GM12878 (cell line): Measurements from ENCODE around the gene IPMK. TPM values are rescaled to one million over a fixed set of nuclear protein-coding genes. Genes with fewer than 3 reads are reported as not detected.

Source experiments
- ATAC-seq: fragments of 200-7000 bp; cut with Tn5 transposase; 3 replicates; pipeline ENCODE4 v1.9.1; 2020; ENCODE audit warnings: mild to moderate bottlenecking, moderate library complexity
- BruUV-seq: library from RNA; stranded (reverse); fragments of 400-500 nt; replicated peaks from 2 replicates; lab custom pipeline; 2021; lab: Mats Ljungman, UMichigan
- CTCF ChIA-PET: fragments of 300-600 bp; sonication (Branson Sonifier 250); formaldehyde crosslinking; extraction: SDS; loops from one replicate; lab custom pipeline; 2021; ENCODE audit warnings: inconsistent platforms; lab: Yijun Ruan, JAX
- POLR2A ChIA-PET: fragments of 350-600 bp; formaldehyde crosslinking; extraction: SDS; loops from one replicate; lab custom pipeline; 2021; ENCODE audit warnings: inconsistent platforms; lab: Charles Lee
- RAD21 ChIA-PET: fragments of 300-600 bp; sonication (Branson Sonifier 250); formaldehyde crosslinking; loops from one replicate; lab custom pipeline; 2023; ENCODE audit warnings: antibody characterized with exemption; ENCODE audit not compliant: unreplicated experiment; lab: Charles Lee
- SMC1A ChIA-PET: fragments of 300-600 bp; sonication (Branson Sonifier 250); formaldehyde crosslinking; loops from one replicate; lab custom pipeline; 2023; ENCODE audit not compliant: unreplicated experiment, uncharacterized antibody; lab: Charles Lee
- DNase-seq: peaks from one replicate; pipeline ENCODE4 v3.0.0-alpha.2; 2011; ENCODE audit warnings: low read depth, low spot score
- FAIRE-seq: peaks from 3 replicates; lab custom pipeline; 2011; peaks lifted over from hg19 to GRCh38; lab: Jason Lieb, UNC
- H2AFZ ChIP-seq: 2 replicates; pipeline ENCODE4 v1.6.0; 2011; ENCODE audit warnings: low read depth, low read length, control low read depth; ENCODE audit not compliant: control insufficient read depth
- H3K27ac ChIP-seq: 2 replicates; pipeline ENCODE4 v1.5.1; 2011; ENCODE audit warnings: control low read depth; ENCODE audit not compliant: control insufficient read depth, insufficient read depth
- H3K27me3 ChIP-seq, 2 experiments: replicated peaks in 1 of 2; 2 replicates each; pipeline versions ENCODE4 v1.6.0 to v1.6.1; 2011; ENCODE audit warnings: low read length in 1 of 2; ENCODE audit not compliant: control insufficient read depth in 2 of 2, insufficient read depth in 2 of 2
- H3K36me3 ChIP-seq, 2 experiments: 2 replicates each; pipeline ENCODE4 v1.5.1; 2011; ENCODE audit warnings: low read length in 1 of 2; ENCODE audit not compliant: control insufficient read depth in 2 of 2, insufficient read depth in 2 of 2
- H3K4me1 ChIP-seq: 2 replicates; pipeline ENCODE4 v1.6.1; 2011; ENCODE audit warnings: mild to moderate bottlenecking, low read length, moderate library complexity, mixed read lengths; ENCODE audit not compliant: control insufficient read depth, insufficient read depth
- H3K4me2 ChIP-seq: 2 replicates; pipeline ENCODE4 v1.6.0; 2011; ENCODE audit warnings: control low read depth; ENCODE audit not compliant: control insufficient read depth, insufficient read depth
- H3K4me3 ChIP-seq: fragments of 200-600 bp; sonication (generic); 2 replicates; pipeline ENCODE4 v1.5.1; 2016
- H3K79me2 ChIP-seq: 2 replicates; pipeline ENCODE4 v1.6.0; 2011; ENCODE audit warnings: low read length; ENCODE audit not compliant: control insufficient read depth, insufficient read depth
- H3K9ac ChIP-seq: 2 replicates; pipeline ENCODE4 v1.8.0; 2011; ENCODE audit warnings: low read length, control low read depth, mixed read lengths; ENCODE audit not compliant: control insufficient read depth, insufficient read depth
- H3K9me3 ChIP-seq: replicated peaks from 3 replicates; pipeline ENCODE4 v1.5.1; 2011; ENCODE audit warnings: mild to moderate bottlenecking, low read length; ENCODE audit not compliant: control insufficient read depth, insufficient read depth
- H4K20me1 ChIP-seq: 2 replicates; pipeline ENCODE4 v1.6.0; 2011; ENCODE audit not compliant: control insufficient read depth, insufficient read depth
- ESRRA ChIP-seq: IDR thresholded peaks from 2 replicates; pipeline ENCODE4 v1.6.1; 2012; ENCODE audit warnings: mild to moderate bottlenecking, low read length, improper control_type of control experiment
- HDGF ChIP-seq: fragments of 450-650 bp; IDR thresholded peaks from 2 replicates; pipeline ENCODE4 v1.6.1; 2016; ENCODE audit warnings: antibody characterized with exemption
- IKZF2 ChIP-seq, 2 experiments: fragments of 450-650 bp; IDR thresholded peaks; 2 replicates each; pipeline ENCODE4 v1.6.1; 2017; ENCODE audit warnings: mild to moderate bottlenecking in 2 of 2, moderate library complexity in 2 of 2
- NFIC ChIP-seq: IDR thresholded peaks from 2 replicates; pipeline ENCODE4 v1.6.1; 2012; ENCODE audit warnings: low read depth, mild to moderate bottlenecking, inconsistent platforms, low read length, moderate library complexity
- NFXL1 ChIP-seq: fragments of 450-650 bp; IDR thresholded peaks from 2 replicates; pipeline ENCODE4 v1.6.1; 2017; ENCODE audit warnings: antibody characterized with exemption, mild to moderate bottlenecking, borderline replicate concordance
- PAX5 ChIP-seq: IDR thresholded peaks from 2 replicates; pipeline ENCODE4 v1.6.1; 2011; ENCODE audit warnings: low read depth, low read length, borderline replicate concordance
- POU2F2 ChIP-seq: IDR thresholded peaks from 3 replicates; pipeline ENCODE4 v1.6.1; 2011; ENCODE audit warnings: low read depth, mild to moderate bottlenecking, low read length, borderline replicate concordance
- RCOR1 ChIP-seq: conservative IDR thresholded peaks from 2 replicates; pipeline ENCODE4 v1.6.1; 2012; ENCODE audit warnings: low read depth, low read length, improper control_type of control experiment
- RELA ChIP-seq: fragments of 450-650 bp; IDR thresholded peaks from 2 replicates; pipeline ENCODE4 v1.8.0; 2014; ENCODE audit warnings: borderline replicate concordance; ENCODE audit not compliant: partially characterized antibody
- SIN3A ChIP-seq: IDR thresholded peaks from 2 replicates; pipeline ENCODE4 v1.6.1; 2012; ENCODE audit warnings: low read depth, low read length, improper control_type of control experiment
- SIX5 ChIP-seq: IDR thresholded peaks from 2 replicates; pipeline ENCODE4 v1.6.1; 2011; ENCODE audit warnings: mild to moderate bottlenecking, low read depth, low read length, moderate library complexity; ENCODE audit not compliant: severe bottlenecking
- SRF ChIP-seq, 2 experiments: IDR thresholded peaks; 2 replicates each; pipeline ENCODE4 v1.6.1; 2011; ENCODE audit warnings: low read depth in 2 of 2, low read length in 2 of 2, mild to moderate bottlenecking in 1 of 2, moderate library complexity in 1 of 2
- SUZ12 ChIP-seq: fragments of 200-600 bp; sonication (generic); IDR thresholded peaks from one replicate; pipeline ENCODE4 v1.6.1; 2018; ENCODE audit warnings: antibody characterized with exemption, mild to moderate bottlenecking; ENCODE audit not compliant: unreplicated experiment
- WGBS: methylation state at CpG from one replicate; pipeline ENCODE4 v1.1.6; 2016; ENCODE audit warnings: low lambda C conversion rate; ENCODE audit not compliant: insufficient replicate concordance, insufficient coverage; ENCODE audit errors: missing lambda C conversion rate; 5-methylcytosine and 5-hydroxymethylcytosine counted together
- in situ Hi-C: fragments of 300-500 bp; cut with MboI; formaldehyde crosslinking; loops from 9 replicates; pipeline ENCODE4 v1.14.3; 2018; ENCODE audit warnings: mixed read lengths
- intact Hi-C: fragments of 100-400 bp; cut with micrococcal nuclease; formaldehyde crosslinking; loops from one replicate; pipeline ENCODE4 v1.14.2; 2022; ENCODE audit not compliant: unreplicated experiment
- polyA plus RNA-seq, 11 experiments: library from polyadenylated mRNA; depleted of rRNA in 4 of 11; unstranded in 6 of 11; stranded (reverse) in 5 of 11; fragments of >200 nt; fragmentation: Nextera tagmentation in 4 of 11; fragmentation: Illumina TruSeq in 1 of 11; extraction: Ambion mirVana in 4 of 11; extraction: Trizol in 1 of 11; gene quantifications; 1 replicate in 1 of 11; 2 replicates in 10 of 11; pipeline versions ENCODE4 v1.2.1 to v1.2.3, GENCODE V29; 2011 to 2016; ENCODE audit warnings: inconsistent platforms in 2 of 11, missing spikeins in 2 of 11, low read depth in 1 of 11
- total RNA-seq, 4 experiments: library from RNA; depleted of rRNA in 3 of 4; stranded (reverse); fragments of >200 nt in 3 of 4; fragmentation: Illumina TruSeq in 1 of 4; extraction: Trizol in 1 of 4; gene quantifications; 2 replicates each; pipeline versions ENCODE4 v1.2.1 to v1.2.3, GENCODE V29; 2013 to 2021
- TF ChIP-seq, protein P1 (sequence below): fragments of 450-650 bp; formaldehyde crosslinking; IDR thresholded peaks from 2 replicates; pipeline ENCODE4 v1.4.0; 2020; ENCODE audit warnings: mild to moderate bottlenecking, moderate library complexity
- TF ChIP-seq, protein P2 (sequence below): IDR thresholded peaks from 2 replicates; pipeline ENCODE4 v1.6.1; 2011; ENCODE audit warnings: low read depth, mild to moderate bottlenecking, low read length, moderate library complexity, borderline replicate concordance; ENCODE audit errors: extremely low read depth

Gene IPMK
- total and polyA plus RNA-seq, 10 of the 15 experiments (the other 5 are each of a cell fraction or from before 2014, with no cell fraction given): 0.84 to 7.5 (median 3.6) TPM

DNA sequence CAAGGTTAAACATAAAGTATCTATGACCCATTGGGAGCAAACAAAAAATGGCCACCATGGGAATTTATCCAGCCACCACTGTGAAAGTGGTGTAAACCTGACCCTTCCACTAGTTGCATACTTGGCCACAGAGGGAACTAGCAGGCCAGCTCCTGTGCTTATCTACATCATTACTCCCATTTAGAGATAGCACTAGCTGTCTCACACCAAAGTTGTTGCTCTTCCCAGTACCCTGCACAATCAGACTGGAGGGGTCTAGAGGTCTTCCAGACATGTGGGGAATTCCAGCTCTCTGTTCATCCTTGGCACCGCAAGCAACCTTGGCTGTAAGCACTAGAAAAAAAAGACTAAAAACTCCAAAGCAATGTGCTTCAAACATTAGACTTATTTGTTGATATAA lies 113.9 kb downstream of the IPMK start:
- Histone ChIP-seq H3K9ac (no peak overlapping the region), H3K4me1 (no peaks in the 10 kb centered on the region), H3K36me3 (no peaks in the 10 kb centered on the region), H4K20me1 (no peaks in the 10 kb centered on the region), H3K27me3 (no peaks in the 10 kb centered on the region), H3K79me2 (no peaks in the 10 kb centered on the region), H2AFZ (no peak overlapping the region), H3K4me3 (no peak overlapping the region), H3K9me3 (no peaks in the 10 kb centered on the region), H3K27ac (no peak overlapping the region), H3K4me2 (no peak overlapping the region)
- ChIA-PET CTCF (interaction anchor here (1.0 to 1.5 kb wide), 3 partner anchors 10 to 138 kb away, joined by 3 to 4 read pairs (median 3); no protein-coding TSS in a partner anchor), POLR2A (no interaction called here), RAD21 (interaction anchor here (1.2 to 2.2 kb wide), 3 partner anchors 18 to 814 kb away, joined by 3 to 7 read pairs (median 6); no protein-coding TSS in a partner anchor), SMC1A (no interaction called here)
- 50% methylated on average over 1 of the region's 1 CpG for WGBS
- in situ Hi-C loops (no loop called here), intact Hi-C loops (loop anchor here (5.0 to 10.0 kb wide), 2 partner anchors 569 to 816 kb away; no protein-coding TSS in a partner anchor)
- FAIRE-seq: no peak
- TF ChIP-seq RELA (no peak), POU2F2 (no peak), SIN3A (no peak), RCOR1 (no peak), IKZF2 (IDR thresholded peaks at IDR 0.05) (no peak), SUZ12 (no peak), NFIC (no peak), HDGF (no peak), PAX5 (no peak), ESRRA (no peak), NFXL1 (no peak), SRF (IDR thresholded peaks at IDR 0.05; ENCODE audit: low read depth in 2 of 2, low read length in 2 of 2) (no peak), SIX5 (no peak)
- TF ChIP-seq, protein P1, sequence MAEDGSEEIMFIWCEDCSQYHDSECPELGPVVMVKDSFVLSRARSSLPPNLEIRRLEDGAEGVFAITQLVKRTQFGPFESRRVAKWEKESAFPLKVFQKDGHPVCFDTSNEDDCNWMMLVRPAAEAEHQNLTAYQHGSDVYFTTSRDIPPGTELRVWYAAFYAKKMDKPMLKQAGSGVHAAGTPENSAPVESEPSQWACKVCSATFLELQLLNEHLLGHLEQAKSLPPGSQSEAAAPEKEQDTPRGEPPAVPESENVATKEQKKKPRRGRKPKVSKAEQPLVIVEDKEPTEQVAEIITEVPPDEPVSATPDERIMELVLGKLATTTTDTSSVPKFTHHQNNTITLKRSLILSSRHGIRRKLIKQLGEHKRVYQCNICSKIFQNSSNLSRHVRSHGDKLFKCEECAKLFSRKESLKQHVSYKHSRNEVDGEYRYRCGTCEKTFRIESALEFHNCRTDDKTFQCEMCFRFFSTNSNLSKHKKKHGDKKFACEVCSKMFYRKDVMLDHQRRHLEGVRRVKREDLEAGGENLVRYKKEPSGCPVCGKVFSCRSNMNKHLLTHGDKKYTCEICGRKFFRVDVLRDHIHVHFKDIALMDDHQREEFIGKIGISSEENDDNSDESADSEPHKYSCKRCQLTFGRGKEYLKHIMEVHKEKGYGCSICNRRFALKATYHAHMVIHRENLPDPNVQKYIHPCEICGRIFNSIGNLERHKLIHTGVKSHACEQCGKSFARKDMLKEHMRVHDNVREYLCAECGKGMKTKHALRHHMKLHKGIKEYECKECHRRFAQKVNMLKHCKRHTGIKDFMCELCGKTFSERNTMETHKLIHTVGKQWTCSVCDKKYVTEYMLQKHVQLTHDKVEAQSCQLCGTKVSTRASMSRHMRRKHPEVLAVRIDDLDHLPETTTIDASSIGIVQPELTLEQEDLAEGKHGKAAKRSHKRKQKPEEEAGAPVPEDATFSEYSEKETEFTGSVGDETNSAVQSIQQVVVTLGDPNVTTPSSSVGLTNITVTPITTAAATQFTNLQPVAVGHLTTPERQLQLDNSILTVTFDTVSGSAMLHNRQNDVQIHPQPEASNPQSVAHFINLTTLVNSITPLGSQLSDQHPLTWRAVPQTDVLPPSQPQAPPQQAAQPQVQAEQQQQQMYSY: no peak
- TF ChIP-seq, protein P2, sequence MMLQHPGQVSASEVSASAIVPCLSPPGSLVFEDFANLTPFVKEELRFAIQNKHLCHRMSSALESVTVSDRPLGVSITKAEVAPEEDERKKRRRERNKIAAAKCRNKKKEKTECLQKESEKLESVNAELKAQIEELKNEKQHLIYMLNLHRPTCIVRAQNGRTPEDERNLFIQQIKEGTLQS: no peak
- DNase-seq: no peak
- ATAC-seq: no peak
- no TSS peak for BruUV-seq
